ENCODE measurements around the gene ROBO1.

DNA sequence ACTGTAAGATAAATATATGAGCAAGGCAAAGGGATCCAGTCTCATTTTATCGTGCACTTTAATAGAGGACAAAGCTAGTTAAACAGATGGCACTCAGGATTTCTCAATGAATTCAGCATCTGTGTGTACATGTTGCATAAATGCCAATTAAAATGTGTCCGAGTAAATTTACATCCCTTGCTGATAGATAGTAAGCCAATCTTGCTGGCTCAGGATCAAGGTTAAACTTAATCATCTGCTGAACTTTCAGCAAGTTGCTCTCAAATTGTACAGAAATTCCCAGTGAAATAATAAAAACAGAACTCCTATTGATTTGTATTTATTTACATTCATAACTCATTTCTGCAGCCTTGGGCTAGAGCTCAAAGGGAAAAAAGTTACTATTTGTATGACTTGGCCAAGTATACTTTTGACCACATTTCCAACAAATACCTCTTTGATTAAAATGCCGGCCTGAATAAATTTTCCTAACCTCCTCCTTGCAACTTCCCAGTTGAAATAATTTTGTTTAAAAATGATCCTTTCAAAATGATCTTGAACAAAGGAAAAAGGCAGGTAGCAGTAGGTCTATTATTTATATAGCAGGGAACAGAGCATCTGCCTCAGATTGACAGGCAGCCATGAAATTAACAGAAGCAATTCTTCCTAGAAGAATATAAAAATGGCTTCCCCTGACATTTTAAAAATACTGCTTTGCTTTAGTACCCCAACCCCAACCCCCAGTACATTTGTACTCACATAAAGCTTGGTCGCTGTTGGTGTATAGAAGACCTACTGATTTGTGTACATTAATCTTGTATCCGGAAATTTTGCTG lies 1001.9 kb downstream of the ROBO1 start:
- no peak for TF ChIP-seq POLR2A (IDR thresholded peaks at IDR 0.05; ENCODE audit: low read depth, low read length)
- no peak for TF ChIP-seq POLR2AphosphoS5 (IDR thresholded peaks at IDR 0.05; ENCODE audit: low read depth, low read length)

Measured in GM12892 (cell line).